ENCODE results near the gene B9D1.

Gene B9D1

GRCh38 chr17:19362277-19363113 lies at the start of gene B9D1:
TSS of gene B9D1 (minus strand) at chr17:19362723. CDS start at chr17:19362569, 154 bp downstream.
- peak; percentile 85 for DNase-seq (ENCODE audit: low spot score)

GRCh38 chr17:19411631-19412030 lies 49.1 kb upstream of the B9D1 start:
- DNase-seq (ENCODE audit: low spot score): no peak

- DNase-seq (ENCODE audit: low spot score): no peak
These were observed 48.5 kb upstream of the B9D1 start, which contains the start of gene RNF112 for GRCh38 chr17:19410875-19411620. TSS of gene RNF112 (plus strand) at chr17:19411232. CDS start at chr17:19411409, 177 bp downstream.

- no peak for DNase-seq (ENCODE audit: low spot score)
These were observed 47.6 kb upstream of the B9D1 start for GRCh38 chr17:19410091-19410490.

- DNase-seq (ENCODE audit: low spot score): no peak
These were observed 47.0 kb upstream of the B9D1 start for GRCh38 chr17:19409509-19409908.

- DNase-seq (ENCODE audit: low spot score): no peak
These were observed 46.5 kb upstream of the B9D1 start for GRCh38 chr17:19409066-19409465.

GRCh38 chr17:19408346-19408710 lies 45.8 kb upstream of the B9D1 start:
- no peak for DNase-seq (ENCODE audit: low spot score)

- no peak for DNase-seq (ENCODE audit: low spot score)
These were observed 45.2 kb upstream of the B9D1 start for GRCh38 chr17:19407601-19408345.

- no peak for DNase-seq (ENCODE audit: low spot score)
These were observed 42.6 kb upstream of the B9D1 start for GRCh38 chr17:19405114-19405513.

GRCh38 chr17:19404264-19404663 lies 41.7 kb upstream of the B9D1 start:
- no peak for DNase-seq (ENCODE audit: low spot score)

GRCh38 chr17:19403021-19403420 lies 40.5 kb upstream of the B9D1 start:
- DNase-seq (ENCODE audit: low spot score): no peak

- DNase-seq (ENCODE audit: low spot score): no peak
These were observed 39.6 kb upstream of the B9D1 start for GRCh38 chr17:19402171-19402570.

GRCh38 chr17:19401321-19402010 lies 38.9 kb upstream of the B9D1 start:
- DNase-seq (ENCODE audit: low spot score): no peak

GRCh38 chr17:19399750-19400450 lies 37.4 kb upstream of the B9D1 start:
- no peak for DNase-seq (ENCODE audit: low spot score)

GRCh38 chr17:19398301-19399181 lies 36.0 kb upstream of the B9D1 start:
- DNase-seq (ENCODE audit: low spot score): no peak

- no peak for DNase-seq (ENCODE audit: low spot score)
These were observed 35.1 kb upstream of the B9D1 start for GRCh38 chr17:19397556-19398041.

GRCh38 chr17:19392303-19392702 lies 29.8 kb upstream of the B9D1 start:
- DNase-seq (ENCODE audit: low spot score): no peak

GRCh38 chr17:19391432-19391831 lies 28.9 kb upstream of the B9D1 start:
- DNase-seq (ENCODE audit: low spot score): no peak

GRCh38 chr17:19390951-19391350 lies 28.4 kb upstream of the B9D1 start:
- no peak for DNase-seq (ENCODE audit: low spot score)

All from HuH-7.5 (cell line).